GM12873 (cell line): ENCODE results near the gene TAF1B.

ENCODE experiments used
- CTCF ChIP-seq: IDR thresholded peaks from 2 replicates; pipeline ENCODE4 v1.5.1; 2012; ENCODE audit warnings: low read depth, mild to moderate bottlenecking, moderate library complexity, low read length, control low read depth; ENCODE audit not compliant: insufficient read depth; ENCODE audit errors: missing control alignments

The TAF1B gene

GRCh38 chr2:9852881-9853280, 9.6 kb downstream of the TAF1B start:
- TF ChIP-seq CTCF: no peak

- TF ChIP-seq CTCF: no peak
Measured at GRCh38 chr2:9857814-9858729, 14.8 kb downstream of the TAF1B start.

GRCh38 chr2:9858730-9859068, 15.4 kb downstream of the TAF1B start:
- no peak for TF ChIP-seq CTCF

GRCh38 chr2:9867881-9868280, 24.6 kb downstream of the TAF1B start:
- TF ChIP-seq CTCF: no peak

GRCh38 chr2:9873337-9873736, 30.1 kb downstream of the TAF1B start:
- no peak for TF ChIP-seq CTCF

GRCh38 chr2:9877026-9877425, 33.8 kb downstream of the TAF1B start:
- no peak for TF ChIP-seq CTCF

GRCh38 chr2:9877726-9878125, 34.5 kb downstream of the TAF1B start:
- TF ChIP-seq CTCF: no peak
